Natural killer cell (primary cell): ENCODE results near the gene KANSL3. TPM values are rescaled to one million over a fixed set of nuclear protein-coding genes. Genes with fewer than 3 reads are reported as not detected.
"Not testable (repeated sequence)": the region's sequence is repeated elsewhere in the genome, so short reads cannot be mapped to it uniquely, and the experiment has no call there.

Source experiments
- ATAC-seq, 3 donors: fragments of 150-1000 bp in 2 of 3; fragments of 200-7000 bp in 1 of 3; cut with Tn5 transposase; 1 replicate in 1 of 3; 2 replicates in 2 of 3; pipeline ENCODE4 v1.10.0; 2021; ENCODE audit warnings: mild to moderate bottlenecking in 2 of 3, moderate library complexity in 2 of 3
- DNase-seq, 2 donors: peaks; one replicate each; pipeline versions ENCODE4 v3.0.0 to v3.0.0-alpha.2; 2013 to 2021; ENCODE audit warnings: mixed read lengths in 1 of 2
- H3K27ac ChIP-seq: one replicate; pipeline ENCODE4 v1.5.1; 2013; ENCODE audit warnings: mild to moderate bottlenecking, low read length
- H3K27me3 ChIP-seq: one replicate; pipeline ENCODE4 v1.6.1; 2013; ENCODE audit warnings: low read length; ENCODE audit not compliant: control insufficient read depth, insufficient read depth
- H3K36me3 ChIP-seq: one replicate; pipeline ENCODE4 v1.6.1; 2013; ENCODE audit warnings: low read length; ENCODE audit not compliant: control insufficient read depth, insufficient read depth
- H3K4me1 ChIP-seq: one replicate; pipeline ENCODE4 v1.6.1; 2013; ENCODE audit warnings: low read length; ENCODE audit not compliant: control insufficient read depth, insufficient read depth
- H3K4me3 ChIP-seq: one replicate; pipeline ENCODE4 v1.5.1; 2013; ENCODE audit warnings: low read length
- H3K9me3 ChIP-seq: one replicate; pipeline ENCODE4 v1.6.1; 2013; ENCODE audit warnings: low read length; ENCODE audit not compliant: control insufficient read depth, insufficient read depth
- H3K27ac Mint-ChIP-seq, 2 donors: one replicate each; pipeline ENCODE4 v1.8.0; 2022; ENCODE audit warnings: mild to moderate bottlenecking in 2 of 2, mixed read lengths in 2 of 2, moderate library complexity in 1 of 2
- H3K27me3 Mint-ChIP-seq, 2 donors: one replicate each; pipeline ENCODE4 v1.8.0; 2022; ENCODE audit warnings: low read depth in 2 of 2, mixed read lengths in 2 of 2
- H3K36me3 Mint-ChIP-seq: one replicate; pipeline ENCODE4 v1.8.0; 2022; ENCODE audit warnings: mixed read lengths
- H3K4me1 Mint-ChIP-seq, 2 donors: one replicate each; pipeline ENCODE4 v1.8.0; 2022; ENCODE audit warnings: mixed read lengths in 2 of 2
- H3K4me3 Mint-ChIP-seq: one replicate; pipeline ENCODE4 v1.8.0; 2022; ENCODE audit warnings: mild to moderate bottlenecking, moderate library complexity, mixed read lengths
- H3K9me3 Mint-ChIP-seq, 2 donors: one replicate each; pipeline ENCODE4 v1.8.0; 2022; ENCODE audit warnings: mixed read lengths in 2 of 2
- CTCF ChIP-seq: fragments of 200-600 bp; IDR thresholded peaks from one replicate; pipeline ENCODE4 v1.8.0; 2022; ENCODE audit warnings: antibody characterized with exemption
- WGBS: methylation state at CpG from one replicate; pipeline ENCODE4 v1.1.7; 2013; ENCODE audit warnings: missing lambda C conversion rate; ENCODE audit not compliant: insufficient coverage; 5-methylcytosine and 5-hydroxymethylcytosine counted together
- intact Hi-C: fragments of 100-400 bp; cut with micrococcal nuclease; formaldehyde crosslinking; loops from one replicate; pipeline ENCODE4 v1.14.2; 2022
- total RNA-seq, 4 donors: library from RNA; stranded (reverse); fragments of 120-200 nt in 1 of 4; gene quantifications; one replicate each; pipeline versions ENCODE4 v1.2.3 to v1.2.4, GENCODE V29; 2013 to 2022

KANSL3 gene
- total RNA-seq, 3 donors from 2014 or later (not counting 1 experiment from before 2014, with no cell fraction given) = 73.9 to 98.0 (median 83.5) TPM

GRCh38 chr2:96556441-96557330 lies 81.4 kb downstream of the KANSL3 start:
- ATAC-seq = no peak
- H3K4me1 Mint-ChIP-seq = peaks cover 5 to 28% of the 10 kb centered on the region in 2 donors
- Histone ChIP-seq H3K4me1 (peaks cover 17% of the 10 kb centered on the region), H3K36me3 (peaks cover 15% of the 10 kb centered on the region), H3K4me3 (no peak overlapping the region), H3K27me3 (no peaks in the 10 kb centered on the region), H3K27ac (no peak overlapping the region), H3K9me3 (no peaks in the 10 kb centered on the region)
- H3K27me3 Mint-ChIP-seq = no peaks in the 10 kb centered on the region
- H3K9me3 Mint-ChIP-seq = no peaks in the 10 kb centered on the region
- H3K4me3 Mint-ChIP-seq = no peak overlapping the region
- 89% methylated on average over 15 of the region's 16 CpGs for WGBS
- no peak for TF ChIP-seq CTCF
- intact Hi-C loops = no loop called here
- peak overlapping the region in 1 of 2 donors; percentile 24 for H3K27ac Mint-ChIP-seq
- DNase-seq = peak in 1 of 2 donors; percentile 39
- H3K36me3 Mint-ChIP-seq = no peaks in the 10 kb centered on the region

- no peaks in the 10 kb centered on the region for H3K9me3 ChIP-seq
- H3K27me3 ChIP-seq = no peaks in the 10 kb centered on the region
- Mint-ChIP-seq H3K4me3 (no peak overlapping the region), H3K36me3 (no peaks in the 10 kb centered on the region), H3K4me1 (peaks cover 5 to 32% of the 10 kb centered on the region in 2 donors), H3K27ac (no peak overlapping the region), H3K27me3 (no peaks in the 10 kb centered on the region), H3K9me3 (no peaks in the 10 kb centered on the region)
- ATAC-seq (no peak), DNase-seq (no peak)
- H3K27ac ChIP-seq = no peak overlapping the region
- H3K4me1 ChIP-seq = peaks cover 17% of the 10 kb centered on the region
- WGBS = 92% methylated on average over 14 of the region's 14 CpGs
- no peak for TF ChIP-seq CTCF
- H3K36me3 ChIP-seq = peaks cover 30% of the 10 kb centered on the region
- no peak overlapping the region for H3K4me3 ChIP-seq
- intact Hi-C loops = no loop called here
These were observed 82.9 kb downstream of the KANSL3 start for GRCh38 chr2:96555146-96555610.

- H3K27ac Mint-ChIP-seq = peak overlapping the region in 1 of 2 donors; percentile 38
- intact Hi-C loops = loop anchor here (1.0 kb wide), 4 partner anchors 27 to 147 kb away; no protein-coding TSS in a partner anchor
- no peaks in the 10 kb centered on the region for H3K27me3 Mint-ChIP-seq
- H3K9me3 Mint-ChIP-seq = no peaks in the 10 kb centered on the region
- Histone ChIP-seq H3K27ac (no peak overlapping the region), H3K36me3 (peaks cover 34% of the 10 kb centered on the region), H3K4me1 (peaks cover 17% of the 10 kb centered on the region), H3K4me3 (no peak overlapping the region), H3K27me3 (no peaks in the 10 kb centered on the region), H3K9me3 (no peaks in the 10 kb centered on the region)
- 36% methylated on average over 35 of the region's 35 CpGs for WGBS
- no peak overlapping the region for H3K4me3 Mint-ChIP-seq
- peak; percentile 66 to 88 for DNase-seq
- TF ChIP-seq CTCF = peak; percentile 100
- peaks cover 5 to 32% of the 10 kb centered on the region in 2 donors for H3K4me1 Mint-ChIP-seq
- ATAC-seq = peak; percentile 79 to 92 (median 80)
- H3K36me3 Mint-ChIP-seq = no peaks in the 10 kb centered on the region
These were observed 83.6 kb downstream of the KANSL3 start for GRCh38 chr2:96554293-96555145.

- Mint-ChIP-seq H3K4me1 (peaks cover 5 to 32% of the 10 kb centered on the region in 2 donors), H3K4me3 (peak overlapping the region; percentile 6)
- H3K27ac Mint-ChIP-seq, H3K9me3 Mint-ChIP-seq, H3K27me3 Mint-ChIP-seq, H3K27me3 ChIP-seq, ATAC-seq, H3K4me3 ChIP-seq, H3K27ac ChIP-seq, H3K9me3 ChIP-seq, H3K36me3 Mint-ChIP-seq, DNase-seq: not testable (repeated sequence)
- peaks cover 40% of the 10 kb centered on the region for H3K36me3 ChIP-seq
- intact Hi-C loops = loop anchor here (1.0 to 2.0 kb wide), 5 partner anchors 15 to 147 kb away; no protein-coding TSS in a partner anchor
- peaks cover 18% of the 10 kb centered on the region for H3K4me1 ChIP-seq
- WGBS = 45% methylated on average over 9 of the region's 9 CpGs
These were observed 84.2 kb downstream of the KANSL3 start for GRCh38 chr2:96553957-96554292.
